Upper lobe of left lung (tissue), 6 donors: ENCODE data around the gene TROAP. TPM values are rescaled to one million over a fixed set of nuclear protein-coding genes. Genes with fewer than 3 reads are reported as not detected.

Experiments
- ATAC-seq, 2 donors: fragments of 200-7000 bp; cut with Tn5 transposase; one replicate each; pipeline ENCODE4 v1.9.1; 2022; ENCODE audit warnings: mild to moderate bottlenecking in 2 of 2, moderate library complexity in 2 of 2; ENCODE audit not compliant: low FRiP score in 2 of 2
- DNase-seq, 2 donors: peaks; one replicate each; pipeline ENCODE4 v3.0.0-alpha.2; 2019 to 2020
- H3K27ac ChIP-seq, 4 donors: fragments of 200-600 bp; sonication (generic); one replicate each; pipeline ENCODE4 v1.5.1; 2016 to 2019
- H3K27me3 ChIP-seq, 4 donors: fragments of 200-600 bp; sonication (generic); one replicate each; pipeline ENCODE4 v1.5.1; 2017 to 2019
- H3K36me3 ChIP-seq, 4 donors: fragments of 200-600 bp; sonication (generic); one replicate each; pipeline ENCODE4 v1.5.1; 2016 to 2019
- H3K4me1 ChIP-seq, 4 donors: fragments of 200-600 bp; sonication (generic); one replicate each; pipeline ENCODE4 v1.5.1; 2018 to 2019
- H3K4me3 ChIP-seq, 4 donors: fragments of 200-600 bp; sonication (generic); one replicate each; pipeline ENCODE4 v1.5.1; 2017 to 2019; ENCODE audit warnings: mild to moderate bottlenecking in 2 of 4, moderate library complexity in 1 of 4
- H3K9me3 ChIP-seq, 4 donors: fragments of 200-600 bp; sonication (generic); one replicate each; pipeline ENCODE4 v1.5.1; 2018 to 2019
- EP300 ChIP-seq, 4 donors: sonication (generic); formaldehyde crosslinking; IDR thresholded peaks; one replicate each; pipeline ENCODE4 v1.5.1; 2017; ENCODE audit warnings: antibody characterized with exemption in 4 of 4, control low read depth in 2 of 4
- POLR2A ChIP-seq, 4 donors: fragments of 450-650 bp; IDR thresholded peaks; one replicate each; pipeline ENCODE4 v1.5.1; 2016 to 2017; ENCODE audit warnings: antibody characterized with exemption in 4 of 4, mild to moderate bottlenecking in 2 of 4
- POLR2AphosphoS5 ChIP-seq, 2 donors: sonication (generic); formaldehyde crosslinking; IDR thresholded peaks; one replicate each; pipeline ENCODE4 v1.5.1; 2017; ENCODE audit warnings: antibody characterized with exemption in 2 of 2
- WGBS, 2 donors: methylation state at CpG; one replicate each; pipeline ENCODE4 v1.1.5; 2017 to 2018; 5-methylcytosine and 5-hydroxymethylcytosine counted together
- total RNA-seq, 6 donors: library from RNA; depleted of rRNA in 4 of 6; stranded (reverse); fragments of >200 nt in 4 of 6; gene quantifications; one replicate each; pipeline versions ENCODE4 v1.1.0 to v1.2.1, GENCODE V29; 2016 to 2021
- TF ChIP-seq, protein P1 (sequence below), 6 experiments: fragments of 450-650 bp in 4 of 6; fragments of 200-600 bp in 2 of 6; sonication (generic) in 2 of 6; IDR thresholded peaks; one replicate each; pipeline ENCODE4 v1.5.1; 2016 to 2019; ENCODE audit warnings: antibody characterized with exemption in 6 of 6
- donor health status: DM: no; HTN: no; CAD: no; lungs with moderate emphysema.
- donor health status: DM: no; HTN: yes; CAD: no; lungs with severe emphysema.

Gene TROAP
- total RNA-seq, 6 donors from 2014 or later, result 0.86 to 3.3 (median 3.0) TPM; not detected in 2

DNA sequence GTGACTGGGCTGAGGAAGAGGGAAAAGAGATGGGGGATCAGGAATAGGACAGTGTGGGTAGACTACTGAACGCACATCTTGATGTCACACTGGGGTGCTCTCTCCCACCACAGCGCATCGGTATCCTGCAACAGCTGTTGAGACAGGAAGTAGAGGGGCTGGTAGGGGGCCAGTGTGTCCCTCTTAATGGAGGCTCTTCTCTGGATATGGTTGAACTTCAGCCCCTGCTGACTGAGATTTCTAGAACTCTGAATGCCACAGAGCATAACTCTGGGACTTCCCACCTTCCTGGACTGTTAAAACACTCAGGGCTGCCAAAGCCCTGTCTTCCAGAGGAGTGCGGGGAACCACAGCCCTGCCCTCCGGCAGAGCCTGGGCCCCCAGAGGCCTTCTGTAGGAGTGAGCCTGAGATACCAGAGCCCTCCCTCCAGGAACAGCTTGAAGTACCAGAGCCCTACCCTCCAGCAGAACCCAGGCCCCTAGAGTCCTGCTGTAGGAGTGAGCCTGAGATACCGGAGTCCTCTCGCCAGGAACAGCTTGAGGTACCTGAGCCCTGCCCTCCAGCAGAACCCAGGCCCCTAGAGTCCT, 7.1 kb downstream of the TROAP start:
- no peak overlapping the region for H3K4me3 ChIP-seq
- DNase-seq (peak in 1 of 2 donors; percentile 2), ATAC-seq (no peak)
- TF ChIP-seq, protein P1, sequence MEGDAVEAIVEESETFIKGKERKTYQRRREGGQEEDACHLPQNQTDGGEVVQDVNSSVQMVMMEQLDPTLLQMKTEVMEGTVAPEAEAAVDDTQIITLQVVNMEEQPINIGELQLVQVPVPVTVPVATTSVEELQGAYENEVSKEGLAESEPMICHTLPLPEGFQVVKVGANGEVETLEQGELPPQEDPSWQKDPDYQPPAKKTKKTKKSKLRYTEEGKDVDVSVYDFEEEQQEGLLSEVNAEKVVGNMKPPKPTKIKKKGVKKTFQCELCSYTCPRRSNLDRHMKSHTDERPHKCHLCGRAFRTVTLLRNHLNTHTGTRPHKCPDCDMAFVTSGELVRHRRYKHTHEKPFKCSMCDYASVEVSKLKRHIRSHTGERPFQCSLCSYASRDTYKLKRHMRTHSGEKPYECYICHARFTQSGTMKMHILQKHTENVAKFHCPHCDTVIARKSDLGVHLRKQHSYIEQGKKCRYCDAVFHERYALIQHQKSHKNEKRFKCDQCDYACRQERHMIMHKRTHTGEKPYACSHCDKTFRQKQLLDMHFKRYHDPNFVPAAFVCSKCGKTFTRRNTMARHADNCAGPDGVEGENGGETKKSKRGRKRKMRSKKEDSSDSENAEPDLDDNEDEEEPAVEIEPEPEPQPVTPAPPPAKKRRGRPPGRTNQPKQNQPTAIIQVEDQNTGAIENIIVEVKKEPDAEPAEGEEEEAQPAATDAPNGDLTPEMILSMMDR (IDR thresholded peaks at IDR 0.05), result no peak
- TF ChIP-seq POLR2A (IDR thresholded peaks at IDR 0.05) (no peak), EP300 (IDR thresholded peaks at IDR 0.05) (no peak), POLR2AphosphoS5 (IDR thresholded peaks at IDR 0.05) (no peak)
- 85 to 87% methylated on average over 3 to 6 of the region's 7 CpGs for whole genome bisulfite sequencing, 2 donors
- H3K4me1 ChIP-seq, result peaks cover 6 to 16% (median 10%) of the 10 kb centered on the region in 4 donors
- H3K9me3 ChIP-seq, result no peaks in the 10 kb centered on the region
- peaks cover 0 to 26% (median 12%) of the 10 kb centered on the region in 4 donors for H3K27me3 ChIP-seq
- H3K36me3 ChIP-seq, result no peaks in the 10 kb centered on the region
- no peak overlapping the region for H3K27ac ChIP-seq

DNA sequence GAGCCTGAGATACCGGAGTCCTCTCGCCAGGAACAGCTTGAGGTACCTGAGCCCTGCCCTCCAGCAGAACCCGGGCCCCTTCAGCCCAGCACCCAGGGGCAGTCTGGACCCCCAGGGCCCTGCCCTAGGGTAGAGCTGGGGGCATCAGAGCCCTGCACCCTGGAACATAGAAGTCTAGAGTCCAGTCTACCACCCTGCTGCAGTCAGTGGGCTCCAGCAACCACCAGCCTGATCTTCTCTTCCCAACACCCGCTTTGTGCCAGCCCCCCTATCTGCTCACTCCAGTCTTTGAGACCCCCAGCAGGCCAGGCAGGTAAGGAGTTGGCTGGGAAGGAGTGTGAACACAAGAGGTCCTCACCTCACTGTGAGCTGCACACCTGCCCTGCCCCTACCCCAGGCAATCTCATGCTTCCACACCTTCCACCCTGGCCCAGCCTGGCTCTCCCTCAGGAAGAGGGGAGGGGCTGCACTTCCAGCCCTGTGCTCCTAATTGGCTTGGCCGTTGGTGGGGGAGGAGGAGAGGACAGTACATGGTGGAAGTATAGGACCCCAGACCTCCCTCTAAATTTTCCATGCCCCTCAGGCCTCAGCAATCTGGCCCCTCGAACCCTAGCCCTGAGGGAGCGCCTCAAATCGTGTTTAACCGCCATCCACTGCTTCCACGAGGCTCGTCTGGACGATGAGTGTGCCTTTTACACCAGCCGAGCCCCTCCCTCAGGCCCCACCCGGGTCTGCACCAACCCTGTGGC, 7.8 kb downstream of the TROAP start:
- DNase-seq, result peak in 1 of 2 donors; percentile 9
- H3K27ac ChIP-seq, result no peak overlapping the region
- 83 to 84% methylated on average over 10 to 14 of the region's 14 CpGs for WGBS, 2 donors
- H3K27me3 ChIP-seq, result peaks cover 1 to 33% (median 15%) of the 10 kb centered on the region in 4 donors
- peaks cover 6 to 16% (median 10%) of the 10 kb centered on the region in 4 donors for H3K4me1 ChIP-seq
- H3K4me3 ChIP-seq, result no peak overlapping the region
- no peak for ATAC-seq
- no peaks in the 10 kb centered on the region for H3K36me3 ChIP-seq
- no peak for TF ChIP-seq POLR2AphosphoS5 (IDR thresholded peaks at IDR 0.05)
- TF ChIP-seq EP300 (IDR thresholded peaks at IDR 0.05), result no peak
- TF ChIP-seq, protein P1 (IDR thresholded peaks at IDR 0.05), result no peak
- no peak for TF ChIP-seq POLR2A (IDR thresholded peaks at IDR 0.05)
- no peaks in the 10 kb centered on the region for H3K9me3 ChIP-seq

DNA sequence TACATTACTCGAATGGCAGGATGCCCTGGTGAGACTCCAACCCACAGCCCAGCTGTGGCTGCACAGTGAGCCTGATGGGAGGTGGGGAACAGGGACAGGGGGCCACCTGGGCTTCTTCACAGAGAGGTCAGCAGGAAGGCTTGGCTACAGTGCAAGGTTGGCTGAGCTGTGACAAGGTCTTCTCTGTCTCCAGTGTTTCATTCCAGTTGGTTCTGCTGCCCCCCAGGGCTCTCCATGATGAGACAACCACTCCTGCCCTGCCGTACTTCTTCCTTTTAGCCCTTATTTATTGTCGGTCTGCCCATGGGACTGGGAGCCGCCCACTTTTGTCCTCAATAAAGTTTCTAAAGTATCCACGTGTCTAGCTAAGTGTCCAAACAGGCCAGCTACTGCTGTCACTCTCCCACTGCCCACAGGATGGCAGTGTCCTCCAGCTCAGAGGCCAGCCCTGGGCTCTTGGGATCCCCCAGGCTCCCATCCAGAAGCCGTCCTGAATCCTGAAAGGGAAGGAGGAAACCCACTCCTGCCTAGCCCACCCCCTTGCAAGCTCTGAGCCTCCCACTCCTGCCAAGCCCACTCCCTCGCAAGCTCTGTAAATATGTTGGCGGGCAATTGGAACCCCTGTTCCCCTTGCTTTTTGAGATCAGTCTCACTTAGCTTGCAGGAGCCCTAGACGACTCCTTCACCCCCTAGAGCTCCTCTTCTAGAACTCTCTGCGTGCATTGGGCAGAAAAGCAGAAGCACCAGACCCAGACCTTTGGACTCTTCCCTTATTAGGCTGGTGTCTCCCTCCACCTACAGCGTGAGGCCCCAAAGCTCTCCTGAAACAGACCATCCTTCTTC, 8.5 kb downstream of the TROAP start:
- 51 to 59% methylated on average over 11 of the region's 11 CpGs for WGBS, 2 donors
- DNase-seq, result peak in 1 of 2 donors; percentile 79
- ATAC-seq, result peak; percentile 82 to 83
- Histone ChIP-seq H3K9me3 (no peaks in the 10 kb centered on the region), H3K27me3 (peaks cover 1 to 41% (median 23%) of the 10 kb centered on the region in 4 donors), H3K4me1 (peaks cover 10 to 24% (median 15%) of the 10 kb centered on the region in 4 donors), H3K27ac (no peak overlapping the region), H3K36me3 (no peaks in the 10 kb centered on the region), H3K4me3 (no peak overlapping the region)
- no peak for TF ChIP-seq POLR2AphosphoS5 (IDR thresholded peaks at IDR 0.05)
- TF ChIP-seq, protein P1 (IDR thresholded peaks at IDR 0.05), result peak; percentile 37 to 84 (median 70)

DNA sequence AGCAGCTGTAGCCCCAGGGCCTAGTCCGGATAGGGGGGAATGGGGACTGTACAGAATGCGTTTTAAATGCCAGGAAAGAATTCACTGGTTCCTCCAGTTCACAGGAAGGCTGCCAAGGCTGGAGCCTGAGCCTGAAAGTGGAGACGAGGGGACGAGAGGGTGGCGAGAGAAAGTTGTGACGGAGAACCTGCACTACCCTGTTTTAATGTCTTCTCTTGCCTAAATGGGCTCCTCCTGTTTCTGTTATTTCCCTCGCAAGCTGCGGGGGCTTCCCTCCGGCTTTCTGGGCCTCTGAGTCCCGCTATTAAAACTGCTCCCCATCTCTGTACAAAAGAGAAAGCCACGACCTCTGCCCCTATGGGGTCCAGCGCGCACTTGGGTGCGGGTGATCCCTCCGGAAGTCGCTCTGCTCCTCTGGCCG, 9.4 kb downstream of the TROAP start:
- no peak for DNase-seq
- WGBS, 2 donors, result 61 to 80% methylated on average over 17 of the region's 17 CpGs
- H3K4me1 ChIP-seq, result peaks cover 19 to 33% (median 23%) of the 10 kb centered on the region in 4 donors
- peaks cover 1 to 50% (median 30%) of the 10 kb centered on the region in 4 donors for H3K27me3 ChIP-seq
- no peaks in the 10 kb centered on the region for H3K9me3 ChIP-seq
- H3K27ac ChIP-seq, result no peak overlapping the region
- no peaks in the 10 kb centered on the region for H3K36me3 ChIP-seq
- peak overlapping the region in 1 of 4 donors; percentile 17 for H3K4me3 ChIP-seq
- no peak for TF ChIP-seq POLR2AphosphoS5 (IDR thresholded peaks at IDR 0.05)
- TF ChIP-seq POLR2A (IDR thresholded peaks at IDR 0.05), result no peak
- TF ChIP-seq, protein P1 (IDR thresholded peaks at IDR 0.05), result no peak
- TF ChIP-seq EP300 (IDR thresholded peaks at IDR 0.05), result no peak
- no peak for ATAC-seq
